HG02798 (cell line): ENCODE measurements around the gene CDH4.

Experiments
- ATAC-seq: cut with Tn5 transposase; IDR thresholded peaks from one replicate; pipeline ENCODE4 v1.9.1; 2021; ENCODE audit warnings: mild to moderate bottlenecking; ENCODE audit not compliant: unreplicated experiment, poor library complexity

Gene CDH4

GRCh38 chr20:61505508-61505907, 253.4 kb downstream of the CDH4 start:
- ATAC-seq: no peak

GRCh38 chr20:61507778-61508177, 255.7 kb downstream of the CDH4 start:
- no peak for ATAC-seq

GRCh38 chr20:61508301-61509096, 256.4 kb downstream of the CDH4 start:
- ATAC-seq: no peak

- no peak for ATAC-seq
These were observed 258.8 kb downstream of the CDH4 start for GRCh38 chr20:61510778-61511330.

- no peak for ATAC-seq
These were observed 260.4 kb downstream of the CDH4 start for GRCh38 chr20:61512475-61512874.

GRCh38 chr20:61513124-61514017, 261.3 kb downstream of the CDH4 start:
- no peak for ATAC-seq

- ATAC-seq: no peak
These were observed 261.9 kb downstream of the CDH4 start for GRCh38 chr20:61514018-61514365.

- ATAC-seq: no peak
These were observed 262.3 kb downstream of the CDH4 start for GRCh38 chr20:61514396-61514795.

GRCh38 chr20:61514805-61515505, 262.9 kb downstream of the CDH4 start:
- no peak for ATAC-seq

GRCh38 chr20:61515922-61516321, 263.9 kb downstream of the CDH4 start:
- no peak for ATAC-seq

GRCh38 chr20:61516346-61517208, 264.5 kb downstream of the CDH4 start:
- ATAC-seq: no peak

GRCh38 chr20:61517419-61517818, 265.4 kb downstream of the CDH4 start:
- ATAC-seq: no peak

- ATAC-seq: no peak
These were observed 266.4 kb downstream of the CDH4 start for GRCh38 chr20:61518424-61518951.

- ATAC-seq: no peak
These were observed 267.4 kb downstream of the CDH4 start for GRCh38 chr20:61519488-61519887.

- ATAC-seq: no peak
These were observed 268.2 kb downstream of the CDH4 start for GRCh38 chr20:61520076-61520892.

- no peak for ATAC-seq
These were observed 268.9 kb downstream of the CDH4 start for GRCh38 chr20:61520893-61521460.

GRCh38 chr20:61521687-61522420, 269.8 kb downstream of the CDH4 start:
- no peak for ATAC-seq
